Epidermal melanocyte (primary cell): ENCODE data around the gene ADAR.
A peak's percentile ranks its signal among the peaks of the same experiment; 100 is the strongest.
"Not testable (repeated sequence)": the region's sequence is repeated elsewhere in the genome, so short reads cannot be mapped to it uniquely, and the experiment has no call there.

Source experiments
- DNase-seq: peaks from one replicate; pipeline ENCODE4 v3.0.0; 2011; ENCODE audit warnings: low spot score; ENCODE audit not compliant: insufficient read length

The ADAR gene, protein sequence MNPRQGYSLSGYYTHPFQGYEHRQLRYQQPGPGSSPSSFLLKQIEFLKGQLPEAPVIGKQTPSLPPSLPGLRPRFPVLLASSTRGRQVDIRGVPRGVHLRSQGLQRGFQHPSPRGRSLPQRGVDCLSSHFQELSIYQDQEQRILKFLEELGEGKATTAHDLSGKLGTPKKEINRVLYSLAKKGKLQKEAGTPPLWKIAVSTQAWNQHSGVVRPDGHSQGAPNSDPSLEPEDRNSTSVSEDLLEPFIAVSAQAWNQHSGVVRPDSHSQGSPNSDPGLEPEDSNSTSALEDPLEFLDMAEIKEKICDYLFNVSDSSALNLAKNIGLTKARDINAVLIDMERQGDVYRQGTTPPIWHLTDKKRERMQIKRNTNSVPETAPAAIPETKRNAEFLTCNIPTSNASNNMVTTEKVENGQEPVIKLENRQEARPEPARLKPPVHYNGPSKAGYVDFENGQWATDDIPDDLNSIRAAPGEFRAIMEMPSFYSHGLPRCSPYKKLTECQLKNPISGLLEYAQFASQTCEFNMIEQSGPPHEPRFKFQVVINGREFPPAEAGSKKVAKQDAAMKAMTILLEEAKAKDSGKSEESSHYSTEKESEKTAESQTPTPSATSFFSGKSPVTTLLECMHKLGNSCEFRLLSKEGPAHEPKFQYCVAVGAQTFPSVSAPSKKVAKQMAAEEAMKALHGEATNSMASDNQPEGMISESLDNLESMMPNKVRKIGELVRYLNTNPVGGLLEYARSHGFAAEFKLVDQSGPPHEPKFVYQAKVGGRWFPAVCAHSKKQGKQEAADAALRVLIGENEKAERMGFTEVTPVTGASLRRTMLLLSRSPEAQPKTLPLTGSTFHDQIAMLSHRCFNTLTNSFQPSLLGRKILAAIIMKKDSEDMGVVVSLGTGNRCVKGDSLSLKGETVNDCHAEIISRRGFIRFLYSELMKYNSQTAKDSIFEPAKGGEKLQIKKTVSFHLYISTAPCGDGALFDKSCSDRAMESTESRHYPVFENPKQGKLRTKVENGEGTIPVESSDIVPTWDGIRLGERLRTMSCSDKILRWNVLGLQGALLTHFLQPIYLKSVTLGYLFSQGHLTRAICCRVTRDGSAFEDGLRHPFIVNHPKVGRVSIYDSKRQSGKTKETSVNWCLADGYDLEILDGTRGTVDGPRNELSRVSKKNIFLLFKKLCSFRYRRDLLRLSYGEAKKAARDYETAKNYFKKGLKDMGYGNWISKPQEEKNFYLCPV

DNA sequence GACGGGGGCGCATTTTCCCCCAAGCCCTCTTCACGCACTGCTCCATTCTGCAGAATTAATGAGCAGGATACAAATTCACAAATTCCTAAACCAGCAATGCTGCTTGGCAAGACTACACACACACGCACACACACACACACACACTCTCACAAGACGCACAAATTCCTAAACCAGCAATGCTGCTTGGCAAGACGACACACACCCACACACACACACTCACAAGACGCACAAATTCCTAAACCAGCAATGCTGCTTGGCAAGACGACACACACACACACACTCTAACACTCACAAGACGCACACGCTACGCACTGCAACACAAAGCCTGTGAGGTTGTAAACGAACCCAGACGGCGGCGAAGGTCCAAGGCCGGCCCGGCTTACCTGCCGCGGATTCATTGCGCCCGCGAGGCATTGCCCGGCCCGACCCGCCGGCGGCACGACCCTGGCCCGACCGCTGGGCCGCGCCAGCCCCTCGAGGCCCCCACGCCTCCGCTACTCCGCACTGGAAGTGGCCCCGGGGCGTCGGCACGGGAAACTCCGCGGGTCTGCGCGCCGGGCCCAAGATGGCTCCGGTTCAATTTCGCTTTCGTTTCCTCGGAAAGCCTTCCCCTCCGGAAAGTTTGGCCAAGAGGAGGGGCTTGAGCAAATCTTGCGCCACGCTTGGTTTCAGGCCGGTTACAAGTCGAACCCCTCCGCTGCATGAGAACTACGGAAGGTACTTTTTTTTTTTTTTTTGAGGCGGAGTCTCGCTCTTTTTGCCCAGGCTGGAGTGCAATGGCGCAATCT, at the start of gene ADAR:
Gene ADAR (minus strand): TSS at position 578 of the 788 bp plus-strand sequence. CDS start 180 bp downstream, at position 398.
- DNase-seq: peak; percentile 78

DNA sequence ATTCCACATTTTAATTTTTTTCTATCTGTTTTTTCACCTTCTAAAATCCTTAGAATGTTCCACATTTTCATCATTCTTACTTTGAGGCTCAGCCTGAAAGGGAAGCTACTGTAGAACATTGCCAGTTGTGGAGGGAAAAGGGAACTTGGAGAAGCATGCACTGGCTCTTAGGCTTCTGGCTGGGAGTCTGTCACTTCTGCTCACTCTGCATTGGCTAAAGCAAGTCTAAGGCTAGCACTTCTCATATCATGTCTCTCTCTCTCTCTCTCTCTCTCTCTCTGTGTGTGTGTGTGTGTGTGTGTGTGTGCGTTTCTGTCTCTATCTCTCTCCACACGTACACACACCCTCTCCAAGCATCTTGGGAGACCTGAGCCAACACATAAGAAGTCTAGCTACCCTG, 49.6 kb upstream of the ADAR start:
- no peak for DNase-seq

DNA sequence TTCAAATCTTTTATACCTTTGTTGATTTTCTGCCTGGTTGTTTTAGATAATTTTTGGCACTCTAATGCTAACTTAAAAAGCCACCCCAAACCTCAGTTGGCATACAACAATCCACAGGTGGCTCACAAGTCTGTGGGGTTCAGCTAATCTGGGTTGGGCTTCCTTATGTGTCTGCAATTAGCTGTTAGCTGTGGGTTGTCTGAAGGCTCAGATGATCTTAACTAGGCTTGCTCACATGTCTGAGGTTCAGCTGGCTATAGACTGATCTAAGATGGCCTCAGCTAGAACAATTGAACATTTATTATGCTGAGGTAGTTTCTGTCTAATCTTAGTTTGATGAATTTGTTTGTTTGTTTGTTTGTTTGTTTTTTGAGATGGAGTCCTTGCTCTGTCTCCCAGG, 44.9 kb upstream of the ADAR start:
- DNase-seq: no peak

DNA sequence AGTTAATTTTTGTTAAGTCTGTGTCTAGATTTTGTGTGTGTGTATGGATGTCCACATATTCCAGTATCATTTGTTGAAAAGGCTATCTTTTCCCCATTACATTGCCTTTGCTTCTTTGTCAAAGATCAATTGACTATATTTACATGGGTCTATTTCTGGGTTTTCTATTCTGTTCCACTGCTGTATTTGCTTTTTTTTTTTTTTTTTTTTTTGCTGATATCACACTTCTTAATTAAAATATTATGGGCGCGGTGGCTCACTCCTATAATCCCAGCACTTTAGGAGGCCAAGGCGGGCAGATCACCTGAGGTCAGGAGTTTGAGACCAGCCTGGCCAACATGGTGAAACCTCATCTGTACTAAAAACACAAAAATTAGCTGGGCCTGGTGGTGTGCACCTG, 36.7 kb upstream of the ADAR start:
- DNase-seq: not testable (repeated sequence)

DNA sequence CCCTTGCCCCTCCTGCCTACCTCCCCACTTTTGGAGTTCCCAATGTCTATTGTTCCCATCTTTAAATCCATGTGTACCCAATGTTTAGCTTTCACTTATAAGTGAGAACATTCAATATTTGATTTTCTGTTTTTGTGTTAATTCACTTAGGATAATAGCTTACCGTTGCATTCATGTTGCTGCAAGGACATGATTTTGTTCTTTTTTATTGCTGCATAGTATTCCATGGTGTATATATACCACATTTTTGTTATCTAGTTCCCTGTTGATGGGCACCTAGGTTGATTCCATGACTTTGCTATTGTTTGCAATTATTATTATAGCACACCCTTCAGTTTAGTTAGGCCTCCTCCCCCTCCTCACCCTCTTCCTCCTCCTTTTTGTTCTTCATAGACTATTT, 33.5 kb upstream of the ADAR start:
- no peak for DNase-seq

DNA sequence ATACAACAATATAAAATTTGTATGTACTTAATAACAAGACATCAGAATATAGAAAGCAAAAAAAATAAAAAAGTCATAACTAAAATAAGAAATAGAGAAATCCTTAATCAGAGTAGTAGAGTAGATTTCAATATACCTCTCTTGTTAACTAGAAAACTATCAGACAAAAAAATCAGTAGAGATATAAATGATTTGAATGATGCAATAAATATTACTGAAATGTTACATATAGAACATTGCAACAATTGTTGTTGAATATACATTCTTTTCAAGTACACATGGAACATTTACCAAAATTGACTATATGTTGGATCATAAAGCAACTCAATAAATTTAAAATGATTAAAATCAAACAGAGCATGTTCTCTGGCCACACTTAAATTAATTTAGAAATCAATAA, 31.9 kb upstream of the ADAR start:
- DNase-seq: no peak

DNA sequence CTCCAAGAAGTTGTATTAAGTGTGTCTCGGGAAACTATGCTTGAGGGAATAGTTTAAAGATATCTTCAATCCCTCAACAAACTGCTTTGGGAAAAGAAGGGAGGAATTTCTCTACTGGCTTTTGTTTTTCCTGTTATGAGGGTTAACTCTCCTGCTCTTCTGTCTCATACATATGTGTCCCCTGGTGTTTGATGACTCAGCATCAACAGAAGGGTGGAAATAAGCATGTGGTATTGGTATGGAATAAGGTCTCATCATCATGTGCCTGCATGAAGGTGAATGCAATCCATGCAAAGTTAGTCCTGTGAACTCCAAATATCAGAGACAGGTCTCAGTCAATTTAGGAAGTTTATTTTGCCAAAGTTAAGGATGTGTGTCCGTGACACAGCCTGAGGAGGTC, 27.2 kb upstream of the ADAR start:
- no peak for DNase-seq

DNA sequence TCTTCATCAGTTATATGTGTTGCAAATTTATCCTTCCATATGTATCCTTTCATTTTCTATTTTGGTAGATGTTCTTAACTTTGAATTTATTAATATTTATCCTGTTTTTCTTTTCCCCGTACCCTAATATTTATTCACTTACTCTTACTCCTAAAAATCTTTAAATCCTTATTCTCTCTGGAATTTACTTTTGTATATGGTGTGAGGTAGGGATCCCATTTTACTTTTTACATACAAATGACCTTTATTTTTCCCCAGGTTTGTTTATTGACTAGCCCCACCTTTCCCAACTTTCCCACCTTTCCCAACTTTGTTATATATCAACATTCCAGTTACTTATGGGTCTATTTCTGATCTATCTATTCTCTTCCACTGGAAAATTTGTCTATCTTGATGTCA, 21.7 kb upstream of the ADAR start:
- no peak for DNase-seq

DNA sequence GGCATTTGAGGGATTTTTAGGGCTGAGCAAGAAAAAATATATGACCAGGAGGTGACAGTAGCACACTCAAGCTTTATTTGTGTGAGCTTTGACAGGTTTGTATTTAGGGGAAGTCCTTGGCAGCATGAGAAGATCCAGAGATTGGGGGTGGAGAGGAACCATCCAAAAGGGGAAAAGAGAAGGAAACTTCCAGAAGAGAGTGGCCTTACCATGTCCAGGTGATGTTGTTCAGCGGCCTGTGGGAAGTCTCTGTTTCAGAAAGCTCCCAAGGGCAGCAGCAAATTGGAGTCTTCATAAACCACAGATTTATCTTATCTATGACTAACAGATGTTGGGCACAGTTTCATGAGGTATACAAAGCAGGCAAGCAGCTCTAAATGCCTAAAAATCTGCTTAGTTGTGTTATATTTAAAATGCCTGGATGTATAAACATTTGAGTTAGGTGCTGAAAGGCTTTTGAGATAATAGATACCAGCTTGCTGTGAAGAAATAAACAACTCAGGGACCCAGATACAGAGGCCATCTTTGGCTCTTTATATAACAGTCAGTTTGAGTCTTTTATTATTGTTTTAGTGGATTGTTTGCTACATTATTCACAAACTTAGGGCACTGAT, 21.2 kb upstream of the ADAR start:
- no peak for DNase-seq

DNA sequence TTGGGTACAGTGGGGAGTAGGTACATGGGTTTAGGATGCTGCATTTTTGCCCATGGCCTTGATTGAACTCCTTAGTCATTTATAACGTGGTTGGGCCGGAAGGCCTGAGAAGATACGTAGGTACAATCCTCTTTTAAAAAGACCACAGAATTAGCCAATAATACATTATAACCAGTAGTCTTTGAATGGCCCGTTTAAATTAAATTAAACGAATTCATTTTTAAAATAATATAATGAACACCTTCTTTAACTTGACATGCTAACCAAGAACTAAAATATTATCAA, 20.1 kb upstream of the ADAR start:
- DNase-seq: no peak

DNA sequence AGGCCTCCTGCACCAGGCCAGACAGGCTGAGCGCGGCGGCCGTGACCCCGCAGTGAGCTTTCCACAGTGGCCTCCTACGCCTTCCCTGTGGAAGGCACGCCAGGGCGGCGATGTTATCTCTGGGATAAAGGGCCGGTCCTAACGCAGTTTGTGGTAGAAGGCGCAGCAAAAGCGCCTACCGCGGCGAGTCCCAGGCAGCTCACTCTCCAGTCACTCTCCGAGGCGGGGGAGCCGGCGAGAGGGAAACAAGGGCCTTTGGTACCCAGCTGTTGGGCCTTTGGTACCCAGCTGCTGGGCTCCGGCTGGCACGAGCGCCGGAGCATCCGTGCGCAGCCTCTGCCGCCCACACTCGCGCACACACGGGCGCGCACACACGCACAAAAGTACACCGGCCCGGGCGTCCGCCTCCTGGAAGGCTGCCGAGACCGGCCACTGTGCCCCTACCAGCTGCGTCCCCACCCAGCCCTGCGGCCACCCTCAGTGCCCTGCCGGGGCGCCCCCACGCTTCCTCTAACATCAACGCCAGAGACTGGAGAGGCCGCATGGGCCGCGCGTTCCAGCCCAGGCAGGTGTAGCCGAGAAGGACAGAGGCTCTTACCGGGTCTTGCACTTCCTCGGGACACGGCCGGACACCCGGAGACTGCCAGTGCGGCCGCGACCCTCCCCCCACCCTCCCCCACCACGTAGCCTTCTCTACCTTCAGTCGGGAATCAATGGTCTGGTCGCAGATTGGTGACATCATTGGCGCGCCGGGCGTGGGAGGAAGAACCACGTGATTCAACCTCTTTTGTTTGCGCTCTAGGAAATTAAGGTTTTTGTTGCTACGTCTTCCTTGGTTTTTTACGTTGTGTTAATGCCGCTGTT, 19.5 kb upstream of the ADAR start:
- DNase-seq: peak; percentile 77

DNA sequence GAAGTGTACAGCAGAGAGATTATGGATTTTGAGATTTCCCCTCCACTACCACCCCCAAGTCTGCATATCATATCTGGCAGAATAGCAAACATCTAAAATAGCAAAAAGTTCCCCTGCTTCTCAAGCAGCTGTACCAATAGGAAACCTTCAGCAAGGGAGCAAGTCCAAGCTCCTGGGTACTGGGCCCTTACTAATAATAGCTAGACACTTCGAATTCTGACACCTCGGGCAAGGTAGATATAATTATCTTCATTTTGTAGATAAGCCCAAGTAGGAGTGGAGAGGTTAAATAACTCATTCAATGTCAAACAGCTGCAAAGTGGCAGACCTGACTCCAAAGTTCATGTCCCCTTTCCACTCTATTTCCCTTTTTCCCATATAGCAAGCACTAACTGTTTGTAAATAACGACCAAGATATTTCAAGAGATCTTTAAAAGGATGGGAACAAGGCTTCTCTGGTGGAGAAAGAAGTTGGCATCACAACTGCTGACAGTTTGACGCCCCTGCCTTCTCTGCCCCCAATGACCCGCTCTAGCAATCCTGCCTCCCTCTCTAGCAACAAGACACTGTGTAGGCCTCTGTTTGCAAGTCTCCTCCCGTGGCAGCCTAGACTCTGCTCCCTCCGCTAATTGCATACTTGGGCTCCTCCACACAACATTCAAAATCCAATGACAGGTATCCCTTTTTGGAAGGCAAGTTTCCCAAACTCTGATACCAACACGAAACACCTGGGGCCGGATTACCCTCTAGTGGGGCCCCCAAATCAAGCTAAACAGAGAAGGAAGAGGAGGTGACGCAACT, 18.7 kb upstream of the ADAR start:
- no peak for DNase-seq

DNA sequence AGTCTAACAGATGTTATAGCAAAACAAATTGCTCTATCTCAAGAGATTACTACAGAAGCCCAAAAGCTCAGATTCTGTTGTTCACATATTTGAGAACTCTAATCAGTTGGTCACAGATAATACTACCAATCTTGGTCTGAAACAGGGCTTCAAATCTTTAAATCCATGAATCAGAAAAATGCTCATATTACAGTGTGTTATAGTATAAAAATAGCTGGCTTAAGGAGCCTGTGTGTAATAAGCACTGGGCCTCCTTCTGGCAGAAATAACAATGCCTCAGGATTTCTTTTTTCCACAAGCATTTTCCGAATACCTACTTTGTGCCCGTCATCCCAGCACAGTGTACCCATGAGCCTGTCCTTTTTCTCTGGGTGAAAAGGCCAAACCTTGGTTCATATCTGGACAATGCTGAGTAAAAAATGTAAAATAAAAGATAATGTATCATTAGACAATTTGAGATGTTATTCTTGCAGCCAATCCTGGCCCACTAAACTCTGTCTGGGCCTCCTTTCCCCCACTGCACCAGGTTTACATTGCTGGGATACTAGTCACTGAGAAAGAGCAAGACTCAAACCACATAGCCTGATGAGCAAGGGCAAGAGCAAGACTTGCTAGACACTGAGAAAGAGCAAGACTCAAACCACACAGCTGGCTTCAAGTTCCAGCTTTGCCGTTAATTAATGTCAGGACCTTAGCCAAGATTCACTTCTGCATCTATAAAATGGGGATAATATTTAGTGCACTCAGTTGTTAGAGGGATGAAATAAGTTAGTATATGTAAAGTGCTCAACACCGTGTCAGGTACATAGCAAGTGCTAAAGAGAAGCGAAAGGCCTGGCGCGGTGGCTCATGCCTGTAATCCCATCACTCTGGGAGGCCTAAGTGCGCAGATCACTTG, 17.0 kb upstream of the ADAR start:
- DNase-seq: no peak

DNA sequence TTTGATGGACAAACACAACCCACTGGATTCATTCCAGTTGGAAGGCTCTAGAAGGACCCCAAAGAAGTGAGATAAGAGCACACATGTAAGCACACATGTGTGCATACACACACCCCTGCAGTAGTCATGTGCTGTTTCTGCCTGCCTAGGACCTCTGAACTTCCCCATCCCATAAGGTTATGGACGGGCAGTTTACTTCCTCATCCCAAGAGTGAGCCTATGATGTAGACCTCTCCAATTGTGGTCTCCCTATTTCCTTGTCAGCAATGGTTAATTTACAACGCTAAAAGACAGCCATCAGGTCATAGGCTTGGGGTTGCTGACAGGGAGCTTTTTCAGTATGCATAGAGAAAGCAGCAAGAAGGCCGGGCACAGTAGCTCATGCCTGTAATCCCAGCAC, 15.4 kb upstream of the ADAR start:
- no peak for DNase-seq

DNA sequence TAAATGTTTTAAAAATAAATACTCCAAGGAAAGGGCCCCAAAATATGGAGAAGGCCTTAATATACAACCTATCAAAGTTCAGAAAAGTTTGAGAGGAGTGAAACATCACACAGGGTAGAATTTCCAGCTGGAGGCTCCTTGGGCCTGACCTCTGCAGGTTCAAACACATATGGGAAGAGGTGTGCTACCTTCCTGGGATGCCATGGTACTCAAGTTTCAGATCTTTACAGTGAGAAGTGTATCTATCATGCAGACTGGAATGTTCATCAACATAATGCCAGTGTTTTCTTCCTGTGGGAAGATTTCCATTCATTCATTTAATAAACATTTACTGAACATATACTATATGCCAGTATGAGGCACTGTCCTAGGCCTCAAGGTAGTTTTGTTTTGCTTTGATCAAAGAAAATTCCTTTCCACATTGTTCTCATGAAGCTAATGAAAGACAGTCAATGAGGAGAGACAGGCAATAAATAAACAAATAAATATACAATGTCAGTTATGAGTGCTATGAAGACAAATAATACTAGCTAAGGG, 14.6 kb upstream of the ADAR start:
- DNase-seq: no peak

DNA sequence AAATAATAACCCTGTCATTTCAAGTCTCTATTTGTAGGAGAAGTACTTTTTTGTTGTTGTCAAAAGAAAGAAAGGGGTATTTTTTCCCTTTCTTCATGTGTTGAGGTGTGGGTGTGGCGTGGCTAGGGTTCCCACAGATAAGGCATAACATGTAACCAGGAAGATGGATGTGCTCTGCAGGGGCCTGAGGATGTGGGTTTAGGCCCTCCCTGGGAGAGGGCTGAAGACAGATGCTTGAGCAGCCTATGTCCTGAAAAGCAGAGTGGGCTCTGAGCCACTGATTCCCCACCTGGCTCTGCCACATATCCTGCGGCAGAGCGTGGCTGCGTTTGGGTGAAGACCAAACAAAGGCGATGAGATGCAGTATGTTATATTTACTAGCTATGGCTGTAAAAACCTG, 13.9 kb upstream of the ADAR start:
- DNase-seq: no peak

DNA sequence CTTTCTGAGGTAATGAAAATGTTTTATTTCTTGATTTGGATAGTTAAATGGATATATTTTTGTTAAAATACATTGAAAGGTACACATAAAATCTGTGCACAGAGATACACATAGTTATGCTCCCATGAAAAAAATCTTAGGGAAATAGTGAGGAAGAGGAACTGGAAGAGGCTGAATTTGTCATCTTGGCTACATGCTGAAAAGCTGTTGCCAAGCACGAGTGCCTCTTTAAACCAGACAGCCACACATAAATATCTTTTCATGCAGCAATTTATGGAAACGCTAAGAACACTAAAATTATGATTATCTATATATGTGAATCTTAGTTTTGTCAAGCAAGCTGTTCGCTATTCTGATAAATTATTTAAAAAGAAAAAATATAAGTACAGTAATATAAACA, 12.8 kb upstream of the ADAR start:
- no peak for DNase-seq
